Measurements from ENCODE around the gene MOCS2.

DNA sequence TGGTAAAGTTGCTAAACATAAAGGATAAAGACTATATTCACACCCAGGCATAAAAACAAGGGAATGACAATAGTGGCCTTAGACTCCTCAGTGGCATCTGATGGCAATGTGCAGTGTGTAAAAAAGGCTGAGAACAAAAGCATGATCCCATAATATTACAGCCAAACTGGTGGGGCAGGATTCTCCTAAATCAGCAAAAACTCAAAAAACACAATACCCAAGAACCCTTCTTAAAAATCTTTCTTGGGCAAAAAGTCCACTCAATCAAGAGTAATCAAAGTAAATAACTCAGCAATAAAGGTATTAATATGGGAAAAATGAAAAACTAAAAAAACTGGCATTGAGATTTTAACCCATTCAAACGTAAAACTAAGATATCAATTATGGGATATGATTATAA is 1.6 kb upstream of the MOCS2 start:
- no peak for TF ChIP-seq NFYB (CRISPR knock-in tag; conservative IDR thresholded peaks at IDR 0.05; ENCODE audit: low read depth)
- TF ChIP-seq, protein P1, sequence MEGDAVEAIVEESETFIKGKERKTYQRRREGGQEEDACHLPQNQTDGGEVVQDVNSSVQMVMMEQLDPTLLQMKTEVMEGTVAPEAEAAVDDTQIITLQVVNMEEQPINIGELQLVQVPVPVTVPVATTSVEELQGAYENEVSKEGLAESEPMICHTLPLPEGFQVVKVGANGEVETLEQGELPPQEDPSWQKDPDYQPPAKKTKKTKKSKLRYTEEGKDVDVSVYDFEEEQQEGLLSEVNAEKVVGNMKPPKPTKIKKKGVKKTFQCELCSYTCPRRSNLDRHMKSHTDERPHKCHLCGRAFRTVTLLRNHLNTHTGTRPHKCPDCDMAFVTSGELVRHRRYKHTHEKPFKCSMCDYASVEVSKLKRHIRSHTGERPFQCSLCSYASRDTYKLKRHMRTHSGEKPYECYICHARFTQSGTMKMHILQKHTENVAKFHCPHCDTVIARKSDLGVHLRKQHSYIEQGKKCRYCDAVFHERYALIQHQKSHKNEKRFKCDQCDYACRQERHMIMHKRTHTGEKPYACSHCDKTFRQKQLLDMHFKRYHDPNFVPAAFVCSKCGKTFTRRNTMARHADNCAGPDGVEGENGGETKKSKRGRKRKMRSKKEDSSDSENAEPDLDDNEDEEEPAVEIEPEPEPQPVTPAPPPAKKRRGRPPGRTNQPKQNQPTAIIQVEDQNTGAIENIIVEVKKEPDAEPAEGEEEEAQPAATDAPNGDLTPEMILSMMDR (IDR thresholded peaks at IDR 0.05), result no peak
- TF ChIP-seq, protein P2, sequence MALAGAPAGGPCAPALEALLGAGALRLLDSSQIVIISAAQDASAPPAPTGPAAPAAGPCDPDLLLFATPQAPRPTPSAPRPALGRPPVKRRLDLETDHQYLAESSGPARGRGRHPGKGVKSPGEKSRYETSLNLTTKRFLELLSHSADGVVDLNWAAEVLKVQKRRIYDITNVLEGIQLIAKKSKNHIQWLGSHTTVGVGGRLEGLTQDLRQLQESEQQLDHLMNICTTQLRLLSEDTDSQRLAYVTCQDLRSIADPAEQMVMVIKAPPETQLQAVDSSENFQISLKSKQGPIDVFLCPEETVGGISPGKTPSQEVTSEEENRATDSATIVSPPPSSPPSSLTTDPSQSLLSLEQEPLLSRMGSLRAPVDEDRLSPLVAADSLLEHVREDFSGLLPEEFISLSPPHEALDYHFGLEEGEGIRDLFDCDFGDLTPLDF (CRISPR knock-in tag; IDR thresholded peaks at IDR 0.05), result no peak
- TF ChIP-seq, protein P3, sequence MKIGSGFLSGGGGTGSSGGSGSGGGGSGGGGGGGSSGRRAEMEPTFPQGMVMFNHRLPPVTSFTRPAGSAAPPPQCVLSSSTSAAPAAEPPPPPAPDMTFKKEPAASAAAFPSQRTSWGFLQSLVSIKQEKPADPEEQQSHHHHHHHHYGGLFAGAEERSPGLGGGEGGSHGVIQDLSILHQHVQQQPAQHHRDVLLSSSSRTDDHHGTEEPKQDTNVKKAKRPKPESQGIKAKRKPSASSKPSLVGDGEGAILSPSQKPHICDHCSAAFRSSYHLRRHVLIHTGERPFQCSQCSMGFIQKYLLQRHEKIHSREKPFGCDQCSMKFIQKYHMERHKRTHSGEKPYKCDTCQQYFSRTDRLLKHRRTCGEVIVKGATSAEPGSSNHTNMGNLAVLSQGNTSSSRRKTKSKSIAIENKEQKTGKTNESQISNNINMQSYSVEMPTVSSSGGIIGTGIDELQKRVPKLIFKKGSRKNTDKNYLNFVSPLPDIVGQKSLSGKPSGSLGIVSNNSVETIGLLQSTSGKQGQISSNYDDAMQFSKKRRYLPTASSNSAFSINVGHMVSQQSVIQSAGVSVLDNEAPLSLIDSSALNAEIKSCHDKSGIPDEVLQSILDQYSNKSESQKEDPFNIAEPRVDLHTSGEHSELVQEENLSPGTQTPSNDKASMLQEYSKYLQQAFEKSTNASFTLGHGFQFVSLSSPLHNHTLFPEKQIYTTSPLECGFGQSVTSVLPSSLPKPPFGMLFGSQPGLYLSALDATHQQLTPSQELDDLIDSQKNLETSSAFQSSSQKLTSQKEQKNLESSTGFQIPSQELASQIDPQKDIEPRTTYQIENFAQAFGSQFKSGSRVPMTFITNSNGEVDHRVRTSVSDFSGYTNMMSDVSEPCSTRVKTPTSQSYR (CRISPR knock-in tag; IDR thresholded peaks at IDR 0.05), result no peak
- TF ChIP-seq CREB1 (CRISPR knock-in tag; IDR thresholded peaks at IDR 0.05), result no peak
- TF ChIP-seq, protein P4, sequence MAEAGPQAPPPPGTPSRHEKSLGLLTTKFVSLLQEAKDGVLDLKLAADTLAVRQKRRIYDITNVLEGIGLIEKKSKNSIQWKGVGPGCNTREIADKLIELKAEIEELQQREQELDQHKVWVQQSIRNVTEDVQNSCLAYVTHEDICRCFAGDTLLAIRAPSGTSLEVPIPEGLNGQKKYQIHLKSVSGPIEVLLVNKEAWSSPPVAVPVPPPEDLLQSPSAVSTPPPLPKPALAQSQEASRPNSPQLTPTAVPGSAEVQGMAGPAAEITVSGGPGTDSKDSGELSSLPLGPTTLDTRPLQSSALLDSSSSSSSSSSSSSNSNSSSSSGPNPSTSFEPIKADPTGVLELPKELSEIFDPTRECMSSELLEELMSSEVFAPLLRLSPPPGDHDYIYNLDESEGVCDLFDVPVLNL (CRISPR knock-in tag; IDR thresholded peaks at IDR 0.05; ENCODE audit: borderline replicate concordance, low read depth), result no peak
- no peak for TF ChIP-seq ZNF317 (CRISPR knock-in tag; IDR thresholded peaks at IDR 0.05; ENCODE audit: borderline replicate concordance, low read depth)
- TF ChIP-seq, protein P5, sequence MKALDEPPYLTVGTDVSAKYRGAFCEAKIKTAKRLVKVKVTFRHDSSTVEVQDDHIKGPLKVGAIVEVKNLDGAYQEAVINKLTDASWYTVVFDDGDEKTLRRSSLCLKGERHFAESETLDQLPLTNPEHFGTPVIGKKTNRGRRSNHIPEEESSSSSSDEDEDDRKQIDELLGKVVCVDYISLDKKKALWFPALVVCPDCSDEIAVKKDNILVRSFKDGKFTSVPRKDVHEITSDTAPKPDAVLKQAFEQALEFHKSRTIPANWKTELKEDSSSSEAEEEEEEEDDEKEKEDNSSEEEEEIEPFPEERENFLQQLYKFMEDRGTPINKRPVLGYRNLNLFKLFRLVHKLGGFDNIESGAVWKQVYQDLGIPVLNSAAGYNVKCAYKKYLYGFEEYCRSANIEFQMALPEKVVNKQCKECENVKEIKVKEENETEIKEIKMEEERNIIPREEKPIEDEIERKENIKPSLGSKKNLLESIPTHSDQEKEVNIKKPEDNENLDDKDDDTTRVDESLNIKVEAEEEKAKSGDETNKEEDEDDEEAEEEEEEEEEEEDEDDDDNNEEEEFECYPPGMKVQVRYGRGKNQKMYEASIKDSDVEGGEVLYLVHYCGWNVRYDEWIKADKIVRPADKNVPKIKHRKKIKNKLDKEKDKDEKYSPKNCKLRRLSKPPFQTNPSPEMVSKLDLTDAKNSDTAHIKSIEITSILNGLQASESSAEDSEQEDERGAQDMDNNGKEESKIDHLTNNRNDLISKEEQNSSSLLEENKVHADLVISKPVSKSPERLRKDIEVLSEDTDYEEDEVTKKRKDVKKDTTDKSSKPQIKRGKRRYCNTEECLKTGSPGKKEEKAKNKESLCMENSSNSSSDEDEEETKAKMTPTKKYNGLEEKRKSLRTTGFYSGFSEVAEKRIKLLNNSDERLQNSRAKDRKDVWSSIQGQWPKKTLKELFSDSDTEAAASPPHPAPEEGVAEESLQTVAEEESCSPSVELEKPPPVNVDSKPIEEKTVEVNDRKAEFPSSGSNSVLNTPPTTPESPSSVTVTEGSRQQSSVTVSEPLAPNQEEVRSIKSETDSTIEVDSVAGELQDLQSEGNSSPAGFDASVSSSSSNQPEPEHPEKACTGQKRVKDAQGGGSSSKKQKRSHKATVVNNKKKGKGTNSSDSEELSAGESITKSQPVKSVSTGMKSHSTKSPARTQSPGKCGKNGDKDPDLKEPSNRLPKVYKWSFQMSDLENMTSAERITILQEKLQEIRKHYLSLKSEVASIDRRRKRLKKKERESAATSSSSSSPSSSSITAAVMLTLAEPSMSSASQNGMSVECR (CRISPR knock-in tag; IDR thresholded peaks at IDR 0.05; ENCODE audit: borderline replicate concordance), result no peak
- no peak for TF ChIP-seq NFE2L1 (CRISPR knock-in tag; IDR thresholded peaks at IDR 0.05)
- no peak for TF ChIP-seq MYBL2 (CRISPR knock-in tag; IDR thresholded peaks at IDR 0.05)
- TF ChIP-seq, protein P6, sequence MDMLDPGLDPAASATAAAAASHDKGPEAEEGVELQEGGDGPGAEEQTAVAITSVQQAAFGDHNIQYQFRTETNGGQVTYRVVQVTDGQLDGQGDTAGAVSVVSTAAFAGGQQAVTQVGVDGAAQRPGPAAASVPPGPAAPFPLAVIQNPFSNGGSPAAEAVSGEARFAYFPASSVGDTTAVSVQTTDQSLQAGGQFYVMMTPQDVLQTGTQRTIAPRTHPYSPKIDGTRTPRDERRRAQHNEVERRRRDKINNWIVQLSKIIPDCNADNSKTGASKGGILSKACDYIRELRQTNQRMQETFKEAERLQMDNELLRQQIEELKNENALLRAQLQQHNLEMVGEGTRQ (CRISPR knock-in tag; IDR thresholded peaks at IDR 0.05), result no peak
- no peak for TF ChIP-seq ESRRA (CRISPR knock-in tag; IDR thresholded peaks at IDR 0.05; ENCODE audit: borderline replicate concordance)
- no peak for TF ChIP-seq SOX15 (CRISPR knock-in tag; IDR thresholded peaks at IDR 0.05)

All from WTC11 (cell line).